Activated naive CD4-positive, alpha-beta T cell (primary cell): ENCODE results near the gene FBXO40.
A peak's percentile ranks its signal among the peaks of the same experiment; 100 is the strongest.
"Not testable (repeated sequence)": the region's sequence is repeated elsewhere in the genome, so short reads cannot be mapped to it uniquely, and the experiment has no call there.

ENCODE experiments used
- DNase-seq, 4 experiments: peaks; one replicate each; lab custom pipeline; 2025; lab: John Stamatoyannopoulos, UW

Gene FBXO40

DNA sequence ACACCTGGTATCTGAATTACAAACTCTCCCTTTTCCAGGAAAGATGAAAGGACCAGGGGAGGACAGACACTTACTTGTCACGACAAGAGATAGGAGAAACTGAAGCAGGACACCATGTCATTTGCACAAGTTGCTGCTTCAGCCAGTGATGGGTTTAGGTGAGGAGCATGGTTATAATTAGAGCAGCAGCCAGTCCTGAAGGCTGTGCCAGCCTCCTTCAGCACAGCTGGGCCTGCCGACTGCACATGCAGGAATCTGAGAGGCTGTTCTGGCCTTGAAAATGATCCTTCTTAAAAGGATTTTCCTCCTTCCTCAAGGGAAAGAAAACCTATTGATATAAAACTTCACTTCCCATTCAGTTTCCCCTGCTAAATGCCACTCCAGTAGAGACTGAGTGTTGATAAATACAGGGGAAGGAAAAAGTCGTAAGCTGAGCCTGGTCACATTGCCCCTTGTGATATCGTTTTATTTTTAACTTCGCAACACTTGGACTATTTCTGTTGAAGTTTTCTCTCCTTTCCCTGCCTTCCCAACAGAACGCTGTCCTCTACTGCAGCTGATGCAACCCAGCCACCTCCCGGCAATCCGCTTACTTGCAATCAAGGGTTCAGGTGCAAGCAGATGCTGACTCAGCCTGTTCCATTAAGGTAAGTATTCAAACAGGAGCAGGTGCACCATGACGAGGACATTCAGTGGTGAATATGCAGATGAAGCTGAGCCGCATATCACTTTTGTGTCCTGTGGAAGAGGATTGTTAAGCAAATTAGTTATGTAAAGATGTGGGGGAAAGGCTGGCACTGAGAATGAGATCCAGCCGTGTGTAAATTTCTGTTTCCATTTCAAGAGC, at the start of gene FBXO40:
FBXO40 (plus strand) TSS at position 524 of the 847 bp plus-strand sequence. CDS start 27,197 bp downstream, outside the sequence.
- DNase-seq: no peak

DNA sequence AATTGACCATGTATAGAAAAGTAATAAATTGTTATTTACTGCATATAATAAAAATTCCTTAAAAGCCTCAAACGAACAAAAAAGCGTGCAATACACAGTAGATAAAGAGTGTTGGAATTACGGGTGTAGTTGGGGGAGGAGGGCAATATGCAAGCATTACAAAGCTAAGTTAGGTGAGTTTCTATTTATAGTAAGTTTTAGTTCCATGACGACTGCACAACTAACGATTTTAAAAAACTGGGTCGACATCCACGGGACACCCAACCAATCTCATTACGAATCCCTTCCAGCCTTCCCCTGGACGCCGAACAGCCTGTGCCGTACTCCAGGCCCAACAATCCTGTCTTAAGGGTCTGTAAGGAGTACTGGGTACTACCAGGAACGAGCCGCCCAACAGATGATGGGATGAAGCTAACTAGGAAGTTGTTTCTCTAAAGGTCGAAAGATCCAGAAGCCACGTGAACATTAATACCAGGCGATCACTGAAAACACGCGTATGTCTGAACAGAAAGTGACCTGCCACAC, 48.1 kb upstream of the FBXO40 start:
- DNase-seq: no peak

DNA sequence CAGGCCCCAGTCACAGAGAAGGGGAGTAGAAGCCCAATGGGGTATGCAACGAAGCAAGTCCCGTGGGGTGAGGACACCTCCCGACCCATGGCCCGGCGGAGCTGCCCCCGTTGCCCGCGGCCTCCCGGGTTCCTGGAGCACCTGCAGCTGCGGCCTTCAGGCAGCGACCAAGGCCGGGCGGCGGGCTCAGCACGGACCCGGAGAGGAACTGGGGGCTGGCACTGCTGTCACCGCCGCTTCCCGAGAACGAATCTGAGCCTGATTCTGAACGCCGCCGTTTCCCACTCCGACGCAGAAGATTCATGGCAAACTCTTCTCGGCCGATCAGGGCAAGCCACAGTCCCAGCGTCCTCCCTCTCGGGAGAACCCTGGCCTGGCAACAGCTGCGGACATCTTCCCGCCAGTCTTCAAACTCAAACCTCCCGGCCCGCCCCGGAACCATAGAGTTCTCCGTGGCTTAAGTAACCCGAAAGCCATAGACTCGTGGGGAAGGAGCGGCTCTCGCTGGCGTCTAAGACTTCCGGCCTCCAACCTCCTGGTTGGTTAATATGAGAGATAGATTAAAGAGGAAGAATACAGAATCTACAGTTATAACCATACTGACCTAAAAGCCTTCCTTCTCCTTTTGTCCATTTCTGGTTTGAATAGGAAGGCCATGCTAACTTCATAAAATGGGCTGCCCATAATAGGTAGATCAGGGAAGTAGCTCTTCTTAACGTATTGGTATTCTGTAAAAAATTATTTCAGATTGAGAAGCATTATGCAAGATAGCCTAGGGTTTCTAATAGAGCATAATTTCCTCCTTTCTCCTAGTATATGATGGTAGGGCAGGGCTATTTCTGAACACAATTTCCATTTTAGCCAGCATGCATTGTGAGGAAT, 47.4 kb upstream of the FBXO40 start, which contains the start of gene POLQ:
POLQ (minus strand) TSS at position 415 of the 882 bp plus-strand sequence; CDS start at position 304, 111 bp downstream.
- peak; percentile 61 to 79 (median 68) for DNase-seq

DNA sequence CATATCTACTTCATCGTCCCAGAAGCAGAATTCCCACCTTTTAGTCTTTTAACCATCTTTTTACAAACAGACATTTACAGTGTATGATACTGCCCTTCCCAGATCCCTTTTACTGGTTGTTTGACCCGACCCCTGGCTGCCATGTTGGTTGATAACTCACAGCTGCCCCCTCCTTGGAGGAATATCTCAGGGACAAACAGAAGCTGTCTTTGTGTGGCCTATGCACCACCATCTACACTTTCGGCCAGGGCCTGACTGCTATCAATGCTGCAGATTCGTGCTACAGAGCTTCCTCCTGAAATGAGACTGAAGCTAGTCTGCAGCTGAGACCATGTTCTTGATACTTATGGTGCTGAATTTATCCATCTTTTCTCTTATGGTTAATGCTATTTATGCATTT, 40.8 kb upstream of the FBXO40 start:
- DNase-seq: no peak

DNA sequence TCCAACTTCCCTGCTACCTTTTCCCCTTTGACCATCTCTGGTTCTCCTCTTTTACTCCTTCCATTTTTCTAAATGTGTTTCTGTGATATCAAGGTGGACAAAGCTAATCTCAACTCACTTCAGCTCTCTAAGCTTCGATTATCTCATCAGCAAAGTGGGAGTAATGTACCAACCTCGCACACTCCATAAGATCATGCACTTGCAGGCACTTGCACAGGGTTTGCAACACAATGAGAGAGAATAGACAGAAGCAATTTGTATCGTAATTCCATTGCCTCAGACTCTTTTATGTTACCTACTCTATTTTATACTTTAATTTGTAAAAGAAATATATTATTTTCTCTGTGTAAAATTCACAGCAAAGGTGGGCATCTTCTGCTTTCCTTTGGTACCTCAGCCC, 40.4 kb upstream of the FBXO40 start:
- no peak for DNase-seq

DNA sequence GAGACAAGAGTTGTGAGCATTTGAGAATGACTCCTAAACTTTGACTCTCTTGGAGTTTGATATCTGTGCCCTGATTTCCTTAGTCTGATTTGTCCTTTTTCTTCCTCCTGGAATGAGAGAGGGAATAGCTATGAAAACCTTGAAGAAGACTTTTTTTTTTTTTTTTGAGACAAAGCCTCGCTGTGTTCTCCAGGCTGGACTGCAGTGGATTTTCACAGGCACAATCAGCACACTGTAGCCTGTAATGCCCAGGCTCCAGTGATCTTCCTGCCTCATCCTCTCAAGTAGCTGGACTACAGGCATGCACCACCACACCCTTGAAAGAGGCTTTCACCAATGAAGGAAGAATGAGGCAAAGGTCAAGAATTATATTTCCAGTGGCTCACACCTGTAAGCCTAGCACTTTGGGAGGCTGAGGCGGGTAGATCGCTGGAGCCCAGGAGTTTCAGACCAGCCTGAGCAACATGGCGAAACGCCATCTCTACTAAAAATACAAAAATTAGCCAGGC, 35.7 kb upstream of the FBXO40 start:
- no peak for DNase-seq

DNA sequence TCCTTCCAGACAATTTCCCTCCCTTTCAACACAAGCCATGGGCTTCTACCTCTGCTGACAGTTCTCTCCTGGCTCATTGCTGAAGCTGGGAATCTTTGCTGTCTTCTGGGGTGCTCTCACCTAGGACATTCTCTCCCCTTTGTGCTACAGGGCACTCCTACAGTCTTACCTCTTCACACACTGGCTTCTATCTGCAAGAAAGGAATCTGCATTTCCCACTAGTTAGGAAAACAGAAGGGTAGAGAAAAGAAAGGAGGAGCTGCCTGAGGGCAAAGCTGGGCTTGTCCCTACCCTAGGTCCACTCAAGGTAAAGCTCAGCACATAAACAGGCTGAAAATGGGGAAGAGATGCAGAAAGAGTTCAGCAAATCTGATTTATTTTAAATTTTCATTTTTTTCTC, 31.0 kb upstream of the FBXO40 start:
- DNase-seq: no peak

GRCh38 chr3:121566773-121567172, 26.4 kb upstream of the FBXO40 start:
- DNase-seq: no peak

- no peak for DNase-seq
These were observed 25.5 kb upstream of the FBXO40 start, which contains the start of gene ARGFX for GRCh38 chr3:121567649-121568048. ARGFX (plus strand) TSS chr3:121567949; CDS start chr3:121570714, 2,765 bp downstream.

DNA sequence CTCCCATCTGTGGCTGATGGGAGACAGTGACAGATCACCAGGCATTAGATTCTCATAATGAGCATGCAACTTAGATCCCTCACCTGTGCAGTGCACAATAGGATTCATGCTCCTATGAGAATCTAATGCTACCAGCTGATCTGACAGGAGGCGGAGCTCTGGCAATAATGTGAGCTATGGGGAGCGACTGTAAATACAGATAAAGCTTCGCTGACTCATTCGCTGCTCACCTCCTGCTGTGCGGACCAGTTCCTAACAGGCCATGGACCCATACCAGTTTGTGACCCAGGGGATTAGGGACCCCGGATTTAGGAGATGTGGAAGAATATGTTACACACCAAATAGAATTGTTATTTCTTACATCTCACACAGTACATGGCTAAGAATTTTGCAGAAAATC, 18.7 kb upstream of the FBXO40 start:
- DNase-seq: no peak

DNA sequence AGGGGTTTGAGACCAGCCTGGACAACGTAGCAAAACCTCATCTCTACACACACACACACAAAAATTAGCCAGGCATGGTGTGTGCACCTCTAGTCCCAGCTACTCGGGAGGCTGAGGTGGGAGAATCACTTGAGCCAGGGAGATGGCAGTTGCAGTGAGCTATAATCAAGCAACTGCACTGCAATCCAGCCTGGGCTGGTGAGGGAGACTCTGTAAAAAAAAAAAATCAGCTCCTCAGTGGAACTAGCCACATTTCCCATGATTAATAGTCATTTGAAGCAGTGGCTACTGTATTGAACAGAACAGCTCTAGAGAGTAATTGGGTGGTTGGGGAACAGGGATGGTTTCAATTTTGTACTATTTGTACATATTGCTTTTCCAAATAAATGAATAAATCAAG, 11.5 kb upstream of the FBXO40 start:
- DNase-seq: no peak

DNA sequence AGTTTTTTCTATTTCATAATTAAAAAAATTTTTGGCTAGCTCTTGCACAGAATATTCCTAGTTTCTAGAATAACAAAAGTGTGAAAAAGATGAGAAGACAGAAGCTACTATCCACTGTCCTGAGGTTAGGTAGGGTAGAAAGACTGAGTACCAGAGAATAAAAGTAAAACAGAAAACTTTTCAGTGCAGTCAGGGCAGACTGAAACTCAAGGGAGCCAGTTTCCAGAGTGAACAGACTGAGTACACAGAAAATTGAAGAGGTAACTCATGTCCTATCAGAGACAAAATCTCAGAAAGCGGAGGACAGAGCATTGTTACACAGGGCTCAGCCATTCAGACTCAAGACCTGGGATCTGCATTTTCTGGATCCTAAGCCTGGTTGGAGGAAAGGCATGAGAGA, 8.8 kb upstream of the FBXO40 start:
- DNase-seq: no peak

- DNase-seq: not testable (repeated sequence)
These were observed 627 bp downstream of the FBXO40 start for GRCh38 chr3:121593806-121594205.

GRCh38 chr3:121594850-121595249, 1.7 kb downstream of the FBXO40 start:
- no peak for DNase-seq

DNA sequence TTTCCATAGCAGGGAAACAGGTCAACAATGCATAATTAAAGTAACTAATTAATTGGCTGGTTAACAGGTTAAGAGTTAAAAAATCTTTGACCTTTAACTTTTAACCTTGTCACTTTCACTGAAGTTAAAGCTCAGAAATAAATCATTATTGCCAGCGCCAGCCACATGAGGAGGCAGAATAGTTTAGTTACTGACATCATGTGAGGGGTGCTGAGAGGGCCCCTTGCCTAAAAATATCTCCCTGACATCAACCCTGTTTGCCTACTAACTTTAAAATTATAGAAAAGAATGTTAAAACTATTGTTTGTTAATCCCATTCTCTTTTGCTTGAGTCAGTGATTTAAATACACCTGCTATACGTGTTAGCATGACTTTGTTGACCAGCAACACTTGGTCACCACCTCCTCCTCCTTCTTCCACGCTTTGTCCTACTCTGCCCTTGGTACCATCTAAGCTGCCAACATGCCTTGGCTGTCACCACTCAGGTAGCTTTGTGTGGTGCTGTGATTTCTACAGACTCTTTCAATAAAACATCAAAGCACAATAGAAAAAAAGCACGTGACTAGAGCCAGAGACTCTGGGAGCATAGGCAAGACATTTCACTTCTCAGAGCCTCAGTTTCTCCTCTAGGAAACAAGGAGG, 2.7 kb downstream of the FBXO40 start:
- DNase-seq: no peak

- DNase-seq: no peak
These were observed 5.4 kb downstream of the FBXO40 start for GRCh38 chr3:121598564-121598963.

DNA sequence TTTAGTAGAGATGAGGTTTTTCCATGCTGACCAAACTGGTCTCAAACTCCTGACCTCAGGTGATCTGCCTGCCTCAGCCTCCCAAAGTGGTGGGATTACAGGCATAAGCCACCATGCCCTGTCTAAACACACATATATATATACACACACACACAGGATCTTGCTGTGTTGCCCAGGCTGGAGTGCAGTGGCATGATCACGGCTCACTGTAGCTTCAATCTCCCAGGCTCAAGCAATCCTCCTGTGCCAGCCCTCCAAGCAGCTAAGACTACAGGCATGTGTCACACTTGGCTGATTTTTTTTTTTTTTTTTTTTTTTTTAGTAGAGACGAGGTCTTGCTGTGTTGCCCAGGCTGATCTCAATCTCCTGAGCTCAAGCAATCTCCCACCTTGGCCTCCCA, 6.7 kb downstream of the FBXO40 start:
- DNase-seq: not testable (repeated sequence)

GRCh38 chr3:121601212-121601812, 8.1 kb downstream of the FBXO40 start:
- DNase-seq: no peak

- DNase-seq: no peak
These were observed 11.6 kb downstream of the FBXO40 start for GRCh38 chr3:121604759-121605158.

GRCh38 chr3:121606106-121606505, 12.9 kb downstream of the FBXO40 start:
- DNase-seq: no peak

- DNase-seq: no peak
These were observed 26.5 kb downstream of the FBXO40 start for GRCh38 chr3:121619691-121620090.
